Measurements from ENCODE around the gene UGT1A7.

GRCh38 chr2:233772153-233772552 is 90.5 kb downstream of the UGT1A7 start:
- TF ChIP-seq CTCF (IDR thresholded peaks at IDR 0.05) (no peak), POLR2A (IDR thresholded peaks at IDR 0.05) (no peak)

Data from right lobe of liver (tissue), 4 donors.